ENCODE data around the gene TMEM236.

The TMEM236 gene

DNA sequence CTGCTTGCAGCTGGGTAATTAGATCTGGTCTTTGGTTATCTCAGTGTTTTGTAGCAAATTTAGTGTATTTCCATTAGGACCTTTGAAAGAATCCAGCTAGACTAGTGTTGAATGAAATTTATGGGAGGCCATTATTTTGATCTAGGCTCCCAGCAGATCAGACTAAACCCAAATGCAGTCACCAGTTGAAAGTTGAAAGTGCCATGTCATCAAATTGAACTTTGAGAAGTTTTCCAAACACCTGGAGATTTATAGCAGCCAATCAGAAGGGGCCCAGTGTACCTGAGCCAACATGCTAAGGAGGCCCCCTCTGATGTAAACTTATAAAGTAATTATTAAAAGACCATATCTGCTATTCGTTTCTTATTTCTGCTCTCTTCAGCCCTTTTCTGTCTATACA is 11.3 kb upstream of the TMEM236 start:
- no peak for DNase-seq (ENCODE audit: low read depth in 2 of 2)

DNA sequence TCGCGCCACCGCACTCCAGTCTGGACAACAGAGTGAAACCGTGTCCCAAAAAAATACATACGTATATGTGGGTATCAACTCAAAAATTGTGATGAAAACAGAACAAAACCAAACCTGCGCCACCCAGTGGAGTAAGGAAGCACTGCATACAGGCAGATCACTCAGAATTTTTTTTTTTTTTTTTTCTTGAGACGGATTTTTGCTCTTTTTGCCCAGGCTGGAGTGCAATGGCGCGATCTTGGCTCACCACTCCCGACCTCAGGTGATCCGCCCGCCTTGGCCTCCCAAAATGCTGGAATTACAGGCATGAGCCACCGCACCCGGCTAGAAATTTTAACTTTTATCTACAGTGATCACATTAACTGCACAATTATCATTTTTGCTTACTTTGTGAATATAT is 9.1 kb upstream of the TMEM236 start:
- peak; percentile 35 to 60 for DNase-seq (ENCODE audit: low read depth in 2 of 2)

DNA sequence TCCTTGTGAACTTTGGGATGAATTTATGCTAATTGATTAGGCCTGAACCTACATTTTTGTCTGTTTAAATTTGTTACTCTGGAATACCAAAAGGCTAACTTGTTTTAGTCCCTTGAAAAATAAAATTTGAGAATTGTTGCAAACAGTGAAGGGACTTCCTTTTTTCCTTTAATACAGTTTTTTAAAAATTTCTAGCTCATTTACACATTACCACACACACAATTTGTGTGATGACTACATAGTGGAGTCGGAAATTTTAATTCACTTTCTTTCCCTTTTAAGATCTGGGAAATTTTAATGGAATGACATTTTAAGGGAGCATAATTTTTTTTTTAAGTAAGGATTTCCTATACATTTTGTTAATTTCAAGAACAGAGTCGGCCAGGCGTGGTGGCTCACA is 8.6 kb upstream of the TMEM236 start:
- DNase-seq (ENCODE audit: low read depth in 2 of 2): no peak

DNA sequence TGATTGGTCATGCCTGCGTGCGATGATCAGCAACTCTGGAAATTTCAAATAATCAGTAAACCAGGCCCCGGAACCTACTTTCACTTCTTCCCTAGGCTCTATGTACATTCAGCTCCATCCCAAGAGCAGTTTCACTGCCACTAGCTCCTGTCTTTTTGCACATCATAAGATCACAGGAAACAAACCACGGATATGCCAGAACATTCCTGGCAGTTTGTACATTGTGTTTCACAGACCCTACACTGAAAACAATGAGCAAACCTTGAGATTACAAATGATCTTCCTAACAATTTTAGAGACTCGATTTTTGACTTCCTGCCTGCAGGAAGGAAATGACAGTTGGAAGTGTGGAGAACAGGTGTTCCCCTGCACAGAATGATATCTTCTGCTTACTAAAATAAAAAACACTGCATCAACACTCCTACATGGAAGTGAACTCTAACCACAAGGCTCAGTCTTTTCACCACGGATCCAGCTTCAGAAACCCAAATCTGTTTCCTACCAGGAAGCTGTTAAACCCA is 7.6 kb upstream of the TMEM236 start:
- no peak for DNase-seq (ENCODE audit: low read depth in 2 of 2)

DNA sequence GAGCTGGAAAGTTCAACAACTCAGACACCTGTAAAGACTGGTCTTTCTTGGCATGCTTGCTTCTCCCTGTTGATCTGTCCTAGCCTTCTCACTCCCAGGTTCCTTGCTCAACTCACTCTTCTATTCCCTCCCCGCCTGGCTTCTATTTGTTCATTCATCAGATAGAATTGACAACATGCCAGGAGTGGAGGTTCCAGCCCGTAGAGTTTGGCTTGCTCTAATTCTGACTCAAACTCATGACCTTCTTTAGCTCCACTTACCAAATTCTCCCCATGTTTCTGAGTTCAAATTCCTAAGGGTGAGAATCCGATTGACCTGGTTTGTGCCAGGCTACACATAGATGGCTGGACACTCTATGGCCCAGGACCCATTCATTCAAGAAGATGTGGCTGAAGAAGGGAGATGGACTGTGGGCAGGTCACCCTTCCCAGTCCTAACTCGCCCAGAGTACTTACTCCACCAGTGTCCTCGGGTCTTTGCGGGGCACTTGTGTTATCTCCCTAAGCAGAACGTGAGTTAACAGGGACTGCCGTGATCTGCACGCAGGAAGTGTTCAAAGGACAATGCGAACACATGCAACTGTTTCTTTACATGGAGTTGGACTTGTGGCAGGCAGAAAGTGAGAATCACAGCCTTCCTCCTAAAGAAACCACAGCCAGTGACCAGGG is 4.0 kb upstream of the TMEM236 start:
- DNase-seq (ENCODE audit: low read depth in 2 of 2): no peak

DNA sequence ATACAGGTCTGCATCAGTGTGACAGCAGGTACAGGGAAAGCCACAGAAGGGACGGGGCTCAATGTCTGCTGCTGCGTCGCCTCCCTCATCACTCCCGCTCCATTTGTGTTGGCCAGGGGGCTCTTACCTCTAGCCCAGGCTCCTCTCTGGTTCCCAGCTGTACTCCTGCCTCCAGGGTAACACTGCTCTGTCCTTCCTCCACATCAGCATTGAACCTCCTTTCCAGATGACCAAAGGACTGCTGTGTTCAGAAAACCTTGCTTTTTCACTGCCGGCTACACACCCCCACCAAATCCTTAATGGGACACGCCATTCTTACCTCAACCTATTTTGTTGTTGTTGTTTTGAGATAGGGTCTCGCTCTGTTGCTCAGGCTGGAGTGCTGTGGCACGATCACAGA is 2.1 kb upstream of the TMEM236 start:
- no peak for DNase-seq (ENCODE audit: low read depth in 2 of 2)

DNA sequence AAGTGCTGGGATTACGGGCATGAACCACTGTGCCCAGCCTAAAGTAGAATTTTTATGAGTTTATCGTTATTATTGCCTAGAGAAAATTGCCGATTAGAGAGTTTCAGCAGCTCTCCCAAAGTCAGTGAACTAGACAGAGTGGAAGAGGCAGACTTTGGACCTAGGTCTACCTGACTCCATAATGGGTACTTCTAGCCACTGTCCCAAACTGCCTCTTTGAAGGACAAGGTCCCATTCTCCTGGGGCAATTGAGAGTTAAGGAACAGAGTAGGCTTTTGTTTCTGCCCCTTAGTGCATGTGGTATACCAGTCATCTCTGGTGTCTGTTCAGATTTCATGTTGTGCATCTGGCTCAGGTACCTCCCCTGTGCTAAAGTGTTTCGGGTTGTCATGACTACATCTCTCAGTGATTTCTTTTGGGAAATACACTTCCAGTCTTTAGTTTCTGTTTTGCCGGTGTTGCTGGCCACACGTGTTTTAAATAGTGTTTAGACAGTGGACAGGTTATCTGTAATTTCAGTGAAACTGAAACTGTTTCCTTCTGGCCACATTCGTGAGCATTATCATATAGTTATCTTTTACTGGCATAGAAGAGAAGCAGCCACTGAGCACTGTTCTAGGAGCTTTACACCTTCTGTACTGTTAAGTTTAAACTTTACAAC is 4.7 kb downstream of the TMEM236 start:
- no peak for DNase-seq (ENCODE audit: low read depth in 2 of 2)

DNA sequence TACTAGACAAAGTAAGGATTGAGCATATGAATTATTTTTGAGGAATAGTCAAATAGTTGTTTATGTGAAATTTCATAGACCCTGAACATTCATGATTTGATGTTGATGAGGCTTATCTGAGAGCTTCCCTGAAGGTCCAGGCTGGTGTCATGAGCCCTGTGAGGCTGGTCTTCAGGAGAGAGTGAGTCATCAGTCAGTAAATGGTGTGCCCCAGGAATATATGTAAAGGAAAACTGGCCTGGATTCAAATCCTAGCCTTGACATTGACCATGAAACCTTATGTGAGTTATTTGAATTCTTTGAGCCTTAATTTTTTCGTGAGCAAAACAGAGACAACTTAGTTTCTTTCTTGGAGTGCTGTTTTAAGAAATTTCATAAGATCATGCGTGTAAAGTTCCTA is 6.2 kb downstream of the TMEM236 start:
- DNase-seq (ENCODE audit: low read depth in 2 of 2): no peak

DNA sequence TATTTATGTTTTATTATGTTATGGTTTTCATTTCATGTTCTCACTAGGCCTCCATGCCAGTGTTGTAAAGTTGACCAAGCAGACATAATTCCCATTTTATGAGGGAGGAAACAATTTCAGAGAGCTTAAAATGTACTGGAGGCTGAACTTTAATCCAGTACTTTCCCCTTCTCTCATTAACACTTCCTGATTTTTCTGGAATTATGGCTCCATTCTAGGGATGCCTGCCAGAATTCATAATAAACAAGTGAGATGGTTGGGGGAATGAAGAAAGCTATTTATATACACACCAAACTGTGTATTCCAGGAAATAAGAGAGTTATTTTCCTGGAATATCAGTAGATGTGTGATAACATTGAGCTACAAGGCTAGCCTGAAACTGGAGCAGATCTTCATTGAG is 6.9 kb downstream of the TMEM236 start:
- no peak for DNase-seq (ENCODE audit: low read depth in 2 of 2)

DNA sequence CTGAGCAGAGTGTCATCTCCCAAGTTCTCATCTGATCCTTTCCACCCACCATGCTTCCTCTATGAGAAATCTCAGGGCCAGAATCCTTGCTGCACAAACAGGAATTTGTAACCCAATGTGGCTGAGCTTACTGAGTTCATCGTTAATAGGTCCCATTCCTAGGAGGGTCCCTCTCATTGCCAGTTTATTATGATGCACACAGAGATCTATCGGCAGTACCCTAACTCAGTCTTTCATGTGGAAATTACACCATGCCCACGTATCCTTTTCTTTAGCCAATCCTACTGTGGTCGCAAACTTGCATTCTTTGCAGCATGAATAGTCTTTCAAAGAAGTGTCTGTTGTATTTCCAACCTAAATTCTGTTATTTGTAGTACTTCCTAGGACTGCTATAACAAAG is 12.1 kb downstream of the TMEM236 start:
- no peak for DNase-seq (ENCODE audit: low read depth in 2 of 2)

DNA sequence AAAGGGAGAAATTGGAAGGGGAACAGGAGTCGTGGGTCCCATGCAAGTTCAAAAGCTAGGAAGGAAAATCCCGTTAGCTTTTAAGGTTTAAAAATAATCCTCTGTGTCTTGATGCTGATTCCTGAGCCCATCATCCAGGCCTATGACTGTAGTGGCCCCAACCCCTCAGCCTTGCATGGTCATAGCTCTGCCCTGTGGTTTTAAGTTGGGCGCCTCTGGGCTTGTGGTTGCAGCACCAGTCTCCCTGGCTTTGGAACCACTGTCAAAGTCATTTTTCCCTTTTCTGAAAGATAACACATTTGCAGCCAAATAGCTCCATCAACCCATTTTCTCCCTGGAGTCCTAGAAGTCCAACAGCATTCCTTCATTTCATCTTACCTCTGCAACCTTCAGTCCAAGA is 13.6 kb downstream of the TMEM236 start:
- no peak for DNase-seq (ENCODE audit: low read depth in 2 of 2)

DNA sequence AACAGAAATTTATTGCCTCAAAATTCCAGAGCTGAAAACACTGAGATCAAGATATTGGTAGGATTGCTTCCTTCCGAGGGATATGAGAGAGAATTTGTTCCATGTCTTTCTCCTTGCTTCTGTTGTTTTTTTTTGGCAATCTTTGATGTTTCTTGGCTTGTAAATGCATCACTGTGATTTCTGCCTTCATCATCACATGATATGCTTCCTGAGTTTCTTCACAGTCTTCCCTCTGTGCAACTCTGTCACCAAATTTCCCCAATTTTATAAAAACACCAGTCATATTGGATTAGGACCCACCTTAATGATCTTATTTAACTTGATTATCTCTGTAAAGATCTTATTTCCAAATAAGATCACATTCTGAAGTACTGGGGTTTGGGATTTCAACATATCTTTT is 14.7 kb downstream of the TMEM236 start:
- no peak for DNase-seq (ENCODE audit: low read depth in 2 of 2)

DNA sequence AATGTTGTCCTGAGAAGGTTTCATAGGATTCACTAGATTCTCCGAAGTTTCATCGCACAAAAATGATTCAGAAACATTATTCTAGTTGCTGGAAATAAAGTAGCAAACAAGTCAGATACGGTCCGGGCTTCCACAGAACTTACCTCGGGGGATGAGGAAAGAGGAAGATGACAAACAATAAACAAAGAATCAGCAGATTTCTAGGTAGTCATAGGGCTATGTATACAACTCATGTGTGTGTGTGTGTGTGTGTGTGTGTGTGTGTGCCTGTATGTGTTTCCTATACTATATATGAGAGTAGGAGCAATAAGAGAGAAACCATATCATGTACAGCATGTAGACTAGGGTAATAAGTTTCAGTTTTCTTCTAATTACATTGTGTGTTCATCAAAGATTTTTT is 16.5 kb downstream of the TMEM236 start:
- no peak for DNase-seq (ENCODE audit: low read depth in 2 of 2)

DNA sequence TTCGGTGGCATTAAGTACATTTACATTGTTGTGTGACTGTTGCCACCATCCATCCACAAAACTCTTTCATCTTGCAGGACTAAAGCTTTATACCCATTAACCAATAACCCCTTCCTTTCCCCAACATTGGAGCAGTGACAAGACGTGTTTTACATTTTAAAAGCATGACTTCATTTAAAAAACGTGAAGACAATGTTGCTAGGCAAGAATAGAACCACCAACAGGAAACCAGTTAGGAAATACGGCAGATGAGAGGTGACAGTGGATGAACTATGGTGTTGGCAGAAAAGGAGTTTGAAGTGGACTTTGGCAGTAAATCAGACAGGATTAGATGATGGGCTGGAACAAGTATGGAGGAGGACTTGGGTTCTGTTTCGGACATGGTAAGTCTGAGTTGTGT is 17.0 kb downstream of the TMEM236 start:
- no peak for DNase-seq (ENCODE audit: low read depth in 2 of 2)

DNA sequence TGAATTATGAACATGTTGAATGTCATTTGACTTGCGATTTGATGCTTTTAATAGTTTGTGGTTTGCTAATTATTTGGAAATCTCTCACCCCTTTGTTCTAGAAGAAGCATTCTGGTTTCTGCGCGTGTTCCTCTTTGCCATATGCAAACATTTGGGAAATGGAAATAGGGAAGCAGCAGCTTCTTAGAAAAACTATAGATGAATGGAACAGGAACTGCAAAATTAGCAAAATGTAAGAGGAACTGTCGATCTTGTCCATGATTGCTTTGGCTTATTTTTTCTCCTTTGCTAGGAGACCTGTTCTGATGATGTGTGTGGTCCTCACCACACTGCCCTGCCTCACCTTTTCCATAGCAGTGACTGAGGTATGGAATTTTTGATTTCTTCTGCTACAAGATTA is 19.0 kb downstream of the TMEM236 start:
- DNase-seq (ENCODE audit: low read depth in 2 of 2): no peak

DNA sequence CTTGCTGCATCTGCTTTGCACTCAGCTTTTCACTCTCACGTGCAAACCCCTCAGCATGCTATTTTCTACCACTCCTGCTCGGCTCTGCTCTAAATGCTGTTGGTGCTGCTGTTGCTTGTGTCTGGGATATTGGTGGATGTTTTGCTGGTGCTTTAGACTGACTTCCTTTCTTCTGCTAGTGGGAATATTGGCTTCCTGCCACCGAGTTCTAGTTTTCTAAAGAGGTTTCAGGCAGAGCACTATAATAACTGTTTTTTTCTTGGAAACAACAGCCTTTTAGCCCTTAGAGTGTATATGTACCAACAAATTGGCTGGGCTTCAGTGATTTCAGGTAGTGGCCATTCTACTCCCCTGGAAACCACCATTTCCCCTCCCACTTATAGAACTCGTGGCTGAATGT is 27.8 kb downstream of the TMEM236 start:
- DNase-seq (ENCODE audit: low read depth in 2 of 2): no peak

DNA sequence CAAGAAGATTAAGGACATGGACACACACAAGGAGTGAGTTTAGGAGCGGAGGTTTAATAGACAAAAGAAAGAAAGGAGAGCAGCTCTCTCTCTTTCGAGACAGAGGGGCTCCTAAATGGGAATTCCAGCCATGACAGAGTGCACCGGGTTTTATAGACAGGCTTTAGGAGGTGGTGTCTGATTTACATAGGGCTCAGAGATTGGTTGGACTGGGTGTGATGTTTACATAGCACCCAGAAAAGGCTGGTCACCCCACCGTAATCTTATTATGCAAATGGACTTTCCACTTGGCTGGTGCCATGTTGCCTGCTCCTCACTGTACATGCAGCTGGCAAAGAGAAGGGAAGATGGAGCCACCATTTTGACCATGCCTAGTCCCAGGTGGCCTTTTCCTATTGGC is 28.7 kb downstream of the TMEM236 start:
- no peak for DNase-seq (ENCODE audit: low read depth in 2 of 2)

DNA sequence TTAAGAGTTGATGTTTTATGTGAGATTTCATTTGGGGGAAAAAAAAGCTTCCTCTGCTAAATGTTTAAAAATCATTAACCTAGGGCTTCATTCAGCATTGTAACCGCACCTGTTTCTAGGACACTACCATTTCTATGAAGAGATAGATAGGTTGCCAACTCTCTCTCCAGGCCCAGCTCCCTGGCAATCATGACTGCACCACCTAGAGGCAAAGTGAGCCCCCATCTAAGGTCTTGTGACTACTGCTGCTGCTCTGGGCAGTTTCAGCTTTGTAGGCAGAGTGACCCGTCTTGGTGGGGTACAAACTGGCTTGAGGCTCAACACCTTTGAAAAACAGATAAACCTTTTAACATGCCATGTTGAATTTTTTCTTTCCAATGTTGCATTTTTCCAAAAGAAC is 29.9 kb downstream of the TMEM236 start:
- DNase-seq (ENCODE audit: low read depth in 2 of 2): no peak

DNA sequence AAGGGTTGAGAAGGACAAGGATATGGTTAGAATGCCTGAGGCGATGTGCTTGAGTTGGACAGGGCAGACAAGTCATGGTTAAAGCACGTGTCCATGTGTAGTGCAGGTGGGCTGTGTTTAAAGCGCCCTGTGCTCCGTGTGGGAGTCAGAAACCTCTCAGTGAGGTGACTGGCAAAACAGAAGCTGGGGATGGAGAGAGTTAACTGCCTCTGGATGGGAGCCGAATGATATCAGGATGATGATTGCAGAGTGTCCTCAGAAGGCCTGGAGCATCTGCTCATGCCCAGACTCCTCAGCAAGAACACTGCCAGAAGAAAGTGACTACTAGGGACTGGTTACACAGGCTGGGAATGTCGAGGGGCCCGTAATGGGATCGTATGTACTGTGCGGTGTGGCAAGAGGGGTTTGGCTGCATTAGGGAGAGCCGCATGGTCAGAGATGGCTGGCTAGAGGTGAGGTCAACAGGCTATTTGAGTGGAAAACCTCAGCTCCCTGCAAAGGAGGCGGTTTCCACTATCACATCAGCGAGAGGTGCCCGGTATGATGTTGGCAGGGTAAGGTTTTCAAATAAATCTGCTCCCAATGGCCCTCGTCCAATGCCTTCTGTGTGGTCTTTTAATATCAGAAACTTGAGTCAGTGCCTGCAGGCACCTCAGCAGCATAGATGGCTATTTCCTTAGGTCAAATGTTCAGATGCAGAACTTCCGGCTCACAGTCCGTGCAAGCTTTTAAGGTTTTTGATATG is 31.1 kb downstream of the TMEM236 start:
- DNase-seq (ENCODE audit: low read depth in 2 of 2): no peak

DNA sequence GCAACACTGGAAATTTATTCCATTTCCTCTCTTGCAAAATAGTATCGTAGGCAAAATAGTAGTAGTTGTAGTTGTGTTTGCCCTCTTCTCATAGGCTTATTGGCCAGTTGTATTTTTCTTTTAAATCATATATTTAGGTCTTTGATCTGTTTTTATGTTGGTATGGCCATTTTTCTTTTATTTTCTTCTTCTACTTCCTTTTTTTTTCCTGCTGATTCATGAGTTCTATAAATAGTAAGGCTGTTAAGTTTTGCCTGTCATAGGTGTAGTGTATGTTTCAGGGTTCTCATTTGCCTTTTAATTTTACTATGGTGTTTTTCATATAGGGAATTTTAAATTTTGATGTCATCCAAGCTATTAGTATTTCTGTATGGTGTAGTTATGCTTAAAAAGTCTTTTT is 31.8 kb downstream of the TMEM236 start:
- DNase-seq (ENCODE audit: low read depth in 2 of 2): no peak

DNA sequence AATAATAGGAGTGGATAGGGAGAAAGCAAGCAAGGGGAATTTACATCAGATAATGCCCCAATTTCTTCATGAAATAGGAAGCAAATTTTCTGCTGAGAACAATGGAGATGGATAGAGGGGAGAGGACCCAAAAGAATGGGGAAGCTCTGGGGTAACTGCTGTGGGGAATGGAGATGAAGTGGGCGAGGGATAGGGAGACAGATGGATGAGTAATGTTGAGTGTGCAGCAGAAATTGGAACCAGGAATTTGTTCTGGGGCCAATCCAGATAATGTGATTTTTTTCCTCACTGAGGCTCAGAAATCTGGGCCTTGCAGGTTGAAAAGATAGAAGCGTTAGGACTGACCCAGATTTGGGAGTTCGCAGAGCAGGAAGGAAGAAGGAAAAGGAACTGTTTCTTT is 32.7 kb downstream of the TMEM236 start:
- DNase-seq (ENCODE audit: low read depth in 2 of 2): no peak

DNA sequence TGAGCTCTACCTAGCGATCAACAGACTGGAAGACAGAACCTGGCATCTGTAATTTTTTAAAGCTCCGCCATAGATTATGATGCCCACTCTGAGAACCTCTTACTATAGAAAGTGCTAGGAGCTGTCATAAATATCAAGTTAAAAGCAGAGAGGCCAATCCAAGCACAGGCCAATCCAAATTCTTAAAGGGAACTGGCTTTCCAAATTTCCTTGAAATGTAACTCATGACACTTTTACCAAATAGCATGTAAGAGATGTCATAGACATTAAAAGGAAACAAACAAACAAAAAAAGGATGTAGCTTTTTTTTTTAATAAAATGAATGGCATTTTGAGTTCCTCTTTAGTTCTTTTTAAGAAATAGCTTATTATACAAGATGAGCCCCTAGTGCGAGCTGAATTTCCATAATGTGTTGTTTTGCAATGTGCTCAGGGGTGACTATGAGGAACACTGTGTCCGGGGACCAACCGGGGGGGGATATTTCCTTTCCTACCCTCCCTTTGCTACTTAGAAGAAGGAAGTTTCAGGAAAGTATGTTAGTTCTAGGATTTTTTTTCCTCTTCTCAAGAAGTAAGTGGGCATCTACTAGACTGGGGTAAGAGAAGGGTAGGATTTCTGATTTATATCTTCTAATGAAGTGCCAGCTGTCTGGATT is 33.4 kb downstream of the TMEM236 start:
- DNase-seq (ENCODE audit: low read depth in 2 of 2): no peak

All from stimulated activated CD8-positive, alpha-beta memory T cell treated with anti-CD3 and anti-CD28 coated beads, Interleukin-7, amount 100 ng/mL, for 1 hour (primary cell).